ENCODE data around the gene TRMT61A.

Gene TRMT61A

GRCh38 chr14:103535081-103535890, 6.3 kb downstream of the TRMT61A start:
- H3K36me3 ChIP-seq (ENCODE audit: low read length): no peaks in the 10 kb centered on the region
- no peak overlapping the region for H3K9ac ChIP-seq (ENCODE audit: low read length)
- H4K20me1 ChIP-seq (ENCODE audit: low read depth, low read length): no peaks in the 10 kb centered on the region
- no peak overlapping the region for H3K27ac ChIP-seq (ENCODE audit: low read depth, low read length)
- no peaks in the 10 kb centered on the region for H3F3A ChIP-seq (ENCODE audit: insufficient read depth)
- no peak overlapping the region for H2AFZ ChIP-seq (ENCODE audit: low read depth, low read length, severe bottlenecking)
- H3K27me3 ChIP-seq (ENCODE audit: low read length): no peaks in the 10 kb centered on the region
- no peaks in the 10 kb centered on the region for H3K9me2 ChIP-seq (replicated peaks; ENCODE audit: insufficient read depth, low read length)
- H3K4me2 ChIP-seq (ENCODE audit: low read depth, low read length, poor library complexity, severe bottlenecking): no peak overlapping the region
- H3K79me2 ChIP-seq (ENCODE audit: insufficient read depth, low read length): peaks cover 10% of the 10 kb centered on the region
- TF ChIP-seq CTCF (IDR thresholded peaks at IDR 0.05; ENCODE audit: insufficient read depth, low read length, poor library complexity, severe bottlenecking): no peak
- H3K9me3 ChIP-seq (ENCODE audit: insufficient read depth, low read length): no peaks in the 10 kb centered on the region
- H3K4me3 ChIP-seq (ENCODE audit: insufficient read depth, low read length, poor library complexity, severe bottlenecking): no peak overlapping the region

DNA sequence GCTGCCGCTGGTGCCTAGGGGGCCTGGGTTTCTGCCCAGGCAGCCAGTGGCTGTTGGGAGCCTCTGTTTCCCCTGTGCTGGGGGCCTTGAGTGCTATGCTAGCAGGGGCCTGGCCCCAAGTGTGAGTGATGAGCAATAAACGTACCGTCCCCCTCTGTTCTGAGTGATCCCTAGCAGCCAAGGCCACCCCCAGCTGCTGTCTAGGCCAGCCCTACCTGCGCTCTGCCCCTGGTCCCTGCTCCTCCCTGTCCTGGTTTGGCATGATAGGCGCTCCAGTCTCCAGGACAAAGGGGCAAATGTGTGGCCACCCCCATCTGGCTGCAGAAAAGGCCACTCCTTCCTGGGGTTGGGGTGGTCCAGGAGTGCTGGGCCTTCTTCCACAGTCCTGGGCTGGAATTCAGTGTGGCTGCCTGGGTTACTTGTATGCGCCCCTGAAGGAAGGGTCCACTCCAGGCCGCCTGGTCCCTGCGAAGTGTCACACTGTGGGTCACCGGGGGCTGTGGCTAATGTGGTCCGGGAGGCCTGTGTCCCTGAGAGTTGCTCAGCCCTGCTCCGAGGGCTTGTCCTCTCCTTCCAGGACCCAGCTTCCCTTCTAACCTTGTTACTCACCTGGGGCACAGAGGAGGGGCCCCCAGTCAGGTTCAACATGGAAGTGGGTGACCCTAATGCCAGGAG, 7.0 kb downstream of the TRMT61A start:
- Histone ChIP-seq H3K27ac (ENCODE audit: low read depth, low read length) (no peak overlapping the region), H3K9me3 (ENCODE audit: insufficient read depth, low read length) (no peaks in the 10 kb centered on the region), H4K20me1 (ENCODE audit: low read depth, low read length) (no peaks in the 10 kb centered on the region), H3K36me3 (ENCODE audit: low read length) (no peaks in the 10 kb centered on the region), H3K4me3 (ENCODE audit: insufficient read depth, low read length, poor library complexity, severe bottlenecking) (no peak overlapping the region), H3K4me2 (ENCODE audit: low read depth, low read length, poor library complexity, severe bottlenecking) (no peak overlapping the region), H3K27me3 (ENCODE audit: low read length) (no peaks in the 10 kb centered on the region), H3K79me2 (ENCODE audit: insufficient read depth, low read length) (peaks cover 2% of the 10 kb centered on the region; the same call in 1 of the 2 replicates), H3K9me2 (replicated peaks; ENCODE audit: insufficient read depth, low read length) (no peaks in the 10 kb centered on the region), H3F3A (ENCODE audit: insufficient read depth) (no peaks in the 10 kb centered on the region), H3K9ac (ENCODE audit: low read length) (no peak overlapping the region), H2AFZ (ENCODE audit: low read depth, low read length, severe bottlenecking) (no peak overlapping the region)
- TF ChIP-seq EZH2phosphoT487 (conservative IDR thresholded peaks at IDR 0.05; ENCODE audit: low read length) (no peak), CTCF (IDR thresholded peaks at IDR 0.05; ENCODE audit: insufficient read depth, low read length, poor library complexity, severe bottlenecking) (no peak)

DNA sequence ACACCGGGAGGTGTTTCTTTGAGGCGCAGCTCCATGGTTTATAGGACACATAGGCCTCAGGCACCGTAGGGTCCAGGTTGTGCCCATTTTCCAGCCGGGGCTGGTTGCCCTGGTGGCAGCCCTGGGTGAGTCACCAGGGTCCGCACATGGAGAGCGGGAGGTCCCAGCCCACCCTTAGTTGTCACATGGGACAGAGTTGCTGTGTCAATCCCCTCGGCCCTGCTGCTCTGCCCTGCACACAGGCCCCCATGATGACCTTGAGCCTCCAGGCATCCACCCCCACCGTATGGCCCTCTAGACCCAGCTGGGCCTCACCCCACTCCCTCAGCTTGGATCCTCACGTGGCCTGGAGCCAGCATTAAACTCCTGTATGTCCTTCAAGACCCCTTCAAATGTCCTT, 7.7 kb downstream of the TRMT61A start:
- TF ChIP-seq CTCF (IDR thresholded peaks at IDR 0.05; ENCODE audit: insufficient read depth, low read length, poor library complexity, severe bottlenecking) (no peak), EZH2phosphoT487 (conservative IDR thresholded peaks at IDR 0.05; ENCODE audit: low read length) (no peak)
- Histone ChIP-seq H3K9me2 (replicated peaks; ENCODE audit: insufficient read depth, low read length) (no peaks in the 10 kb centered on the region), H3K36me3 (ENCODE audit: low read length) (no peaks in the 10 kb centered on the region), H3K27me3 (ENCODE audit: low read length) (no peaks in the 10 kb centered on the region), H3K4me3 (ENCODE audit: insufficient read depth, low read length, poor library complexity, severe bottlenecking) (no peak overlapping the region), H3K4me2 (ENCODE audit: low read depth, low read length, poor library complexity, severe bottlenecking) (no peak overlapping the region), H3K79me2 (ENCODE audit: insufficient read depth, low read length) (no peaks in the 10 kb centered on the region), H3K9me3 (ENCODE audit: insufficient read depth, low read length) (no peaks in the 10 kb centered on the region), H3K27ac (ENCODE audit: low read depth, low read length) (no peak overlapping the region), H4K20me1 (ENCODE audit: low read depth, low read length) (no peaks in the 10 kb centered on the region), H2AFZ (ENCODE audit: low read depth, low read length, severe bottlenecking) (no peak overlapping the region), H3K9ac (ENCODE audit: low read length) (no peak overlapping the region), H3F3A (ENCODE audit: insufficient read depth) (no peaks in the 10 kb centered on the region)

Measured in SU-DHL-6 (cell line).